HEK293 (cell line): ENCODE data around the gene LMO3.

Source experiments
- CTCF ChIA-PET: fragments of 350-600 bp; formaldehyde crosslinking; extraction: SDS; loops from one replicate; lab custom pipeline; 2021; ENCODE audit warnings: antibody characterized with exemption; lab: Yijun Ruan, JAX
- POLR2A ChIA-PET: fragments of 300-600 bp; formaldehyde crosslinking; extraction: SDS; loops from one replicate; lab custom pipeline; 2020; ENCODE audit warnings: antibody characterized with exemption, inconsistent platforms; lab: Yijun Ruan, JAX
- H3K27ac ChIP-seq: fragments of 200-500 bp; sonication (Bioruptor generic); 2 replicates; pipeline ENCODE4 v1.5.1; 2014; ENCODE audit warnings: low read depth, low read length, control low read depth, inconsistent platforms; ENCODE audit errors: extremely low read depth
- H3K36me3 ChIP-seq, 2 experiments: fragments of 200-500 bp in 1 of 2; sonication (Bioruptor generic) in 1 of 2; 1 replicate in 1 of 2; 2 replicates in 1 of 2; pipeline ENCODE4 v1.5.1; 2014 to 2017; ENCODE audit warnings: inconsistent platforms in 2 of 2, low read length in 2 of 2; ENCODE audit not compliant: control insufficient read depth in 2 of 2, insufficient read depth in 1 of 2
- H3K4me1 ChIP-seq: fragments of 200-500 bp; sonication (Bioruptor generic); 2 replicates; pipeline ENCODE4 v1.5.1; 2014; ENCODE audit warnings: mild to moderate bottlenecking, low read length, inconsistent platforms; ENCODE audit not compliant: control insufficient read depth, insufficient read depth
- H3K4me3 ChIP-seq: 2 replicates; pipeline ENCODE4 v1.5.1; 2011; ENCODE audit warnings: low read depth, mild to moderate bottlenecking, control low read depth, low read length, moderate library complexity
- H3K9me3 ChIP-seq: fragments of 200-500 bp; sonication (Bioruptor generic); 2 replicates; pipeline ENCODE4 v1.5.1; 2014; ENCODE audit warnings: low read depth, low read length, inconsistent platforms; ENCODE audit not compliant: control insufficient read depth, insufficient read depth
- HOXD13 ChIP-seq: sonication (generic); formaldehyde crosslinking; IDR thresholded peaks from 2 replicates; pipeline ENCODE4 v1.8.0; 2022; ENCODE audit warnings: missing genetic modification reagents, borderline replicate concordance
- KLF16 ChIP-seq: fragments of 450-650 bp; formaldehyde crosslinking; IDR thresholded peaks from 2 replicates; pipeline ENCODE4 v1.5.1; 2017; ENCODE audit warnings: missing biosample characterization, missing genetic modification characterization
- ZBTB20 ChIP-seq: fragments of 450-650 bp; formaldehyde crosslinking; IDR thresholded peaks from 2 replicates; pipeline ENCODE4 v1.5.1; 2016; ENCODE audit warnings: missing biosample characterization, missing genetic modification characterization
- ZFP41 ChIP-seq: fragments of 450-650 bp; formaldehyde crosslinking; IDR thresholded peaks from 2 replicates; pipeline ENCODE4 v1.5.1; 2016; ENCODE audit warnings: missing biosample characterization, missing genetic modification characterization, borderline replicate concordance
- ZNF266 ChIP-seq: fragments of 450-650 bp; formaldehyde crosslinking; IDR thresholded peaks from 2 replicates; pipeline ENCODE4 v1.5.1; 2016; ENCODE audit warnings: missing biosample characterization, missing genetic modification characterization, low read depth
- ZNF426 ChIP-seq: fragments of 450-650 bp; formaldehyde crosslinking; IDR thresholded peaks from 2 replicates; pipeline ENCODE4 v1.5.1; 2017; ENCODE audit warnings: missing biosample characterization, missing genetic modification characterization, mild to moderate bottlenecking, inconsistent platforms, moderate library complexity
- ZNF600 ChIP-seq: fragments of 450-650 bp; formaldehyde crosslinking; IDR thresholded peaks from 2 replicates; pipeline ENCODE4 v1.5.1; 2016; ENCODE audit warnings: missing biosample characterization, missing genetic modification characterization
- ZNF621 ChIP-seq: fragments of 450-650 bp; formaldehyde crosslinking; IDR thresholded peaks from 2 replicates; pipeline ENCODE4 v1.5.1; 2017; ENCODE audit warnings: missing biosample characterization, missing genetic modification characterization
- ZNF623 ChIP-seq: fragments of 450-650 bp; formaldehyde crosslinking; IDR thresholded peaks from 2 replicates; pipeline ENCODE4 v1.5.1; 2016; ENCODE audit warnings: missing biosample characterization, missing genetic modification characterization
- ZNF624 ChIP-seq: fragments of 450-650 bp; formaldehyde crosslinking; IDR thresholded peaks from 2 replicates; pipeline ENCODE4 v1.5.1; 2017; ENCODE audit warnings: missing biosample characterization, missing genetic modification characterization
- ZNF701 ChIP-seq: fragments of 450-650 bp; formaldehyde crosslinking; IDR thresholded peaks from 2 replicates; pipeline ENCODE4 v1.5.1; 2016; ENCODE audit warnings: missing biosample characterization, missing genetic modification characterization
- ZNF843 ChIP-seq: fragments of 450-650 bp; formaldehyde crosslinking; IDR thresholded peaks from 2 replicates; pipeline ENCODE4 v1.5.1; 2016; ENCODE audit warnings: missing biosample characterization, missing genetic modification characterization
- TF ChIP-seq, protein P1 (sequence below): fragments of 450-650 bp; IDR thresholded peaks from 2 replicates; pipeline ENCODE4 v1.5.1; 2018; ENCODE audit warnings: missing biosample characterization, missing genetic modification characterization
- TF ChIP-seq, protein P2 (sequence below): fragments of 450-650 bp; formaldehyde crosslinking; IDR thresholded peaks from 2 replicates; pipeline ENCODE4 v1.5.1; 2016; ENCODE audit warnings: missing biosample characterization, missing genetic modification characterization
- TF ChIP-seq, protein P3 (sequence below): fragments of 450-650 bp; formaldehyde crosslinking; IDR thresholded peaks from 2 replicates; pipeline ENCODE4 v1.5.1; 2016; ENCODE audit warnings: missing biosample characterization, missing genetic modification characterization
- TF ChIP-seq, protein P4 (sequence below): fragments of 450-650 bp; formaldehyde crosslinking; IDR thresholded peaks from 2 replicates; pipeline ENCODE4; 2016; ENCODE audit warnings: missing biosample characterization, missing genetic modification characterization
- TF ChIP-seq, protein P5 (sequence below): fragments of 450-650 bp; formaldehyde crosslinking; IDR thresholded peaks from 2 replicates; pipeline ENCODE4 v1.5.1; 2017; ENCODE audit warnings: missing biosample characterization, missing genetic modification characterization
- TF ChIP-seq, protein P6 (sequence below): fragments of 450-650 bp; formaldehyde crosslinking; IDR thresholded peaks from 2 replicates; pipeline ENCODE4 v1.5.1; 2016; ENCODE audit warnings: missing biosample characterization, missing genetic modification characterization, borderline replicate concordance
- TF ChIP-seq, protein P7 (sequence below): IDR thresholded peaks from 2 replicates; pipeline ENCODE4 v1.6.1; 2011; ENCODE audit warnings: mild to moderate bottlenecking, low read depth, low read length, borderline replicate concordance
- TF ChIP-seq, protein P8 (sequence below): fragments of 450-650 bp; formaldehyde crosslinking; IDR thresholded peaks from 2 replicates; pipeline ENCODE4 v1.5.1; 2016; ENCODE audit warnings: missing biosample characterization, missing genetic modification characterization

LMO3 gene

DNA sequence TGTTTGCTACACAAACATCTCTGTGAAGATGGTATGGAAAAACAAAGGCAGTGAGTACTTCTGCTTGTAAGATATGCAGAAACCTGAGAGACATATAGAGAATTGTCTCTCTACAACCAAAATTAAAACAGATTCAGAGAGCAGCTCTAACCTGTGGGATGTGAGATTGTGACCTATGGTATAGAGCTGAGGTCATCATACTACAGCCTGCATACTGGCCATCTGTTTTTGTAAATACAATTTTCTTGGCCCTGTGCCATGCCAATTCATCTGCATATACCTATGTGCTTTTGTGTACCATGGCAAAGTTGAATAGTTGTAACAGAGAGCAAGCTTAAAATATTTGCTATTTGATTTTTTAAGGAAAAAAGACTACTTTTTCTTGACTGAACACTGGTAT, 99.6 kb downstream of the LMO3 start:
- ChIA-PET CTCF (no interaction called here), POLR2A (no interaction called here)
- Histone ChIP-seq H3K4me1 (no peaks in the 10 kb centered on the region), H3K36me3 (no peaks in the 10 kb centered on the region), H3K4me3 (no peak overlapping the region), H3K9me3 (no peaks in the 10 kb centered on the region), H3K27ac (no peak overlapping the region)
- TF ChIP-seq ZNF624 (tag by site-specific recombination) (no peak), ZFP41 (tag by site-specific recombination) (no peak), HOXD13 (CRISPR knock-in tag) (no peak), ZNF701 (no peak), ZNF843 (tag by site-specific recombination) (no peak), ZNF623 (no peak)
- TF ChIP-seq, protein P1, sequence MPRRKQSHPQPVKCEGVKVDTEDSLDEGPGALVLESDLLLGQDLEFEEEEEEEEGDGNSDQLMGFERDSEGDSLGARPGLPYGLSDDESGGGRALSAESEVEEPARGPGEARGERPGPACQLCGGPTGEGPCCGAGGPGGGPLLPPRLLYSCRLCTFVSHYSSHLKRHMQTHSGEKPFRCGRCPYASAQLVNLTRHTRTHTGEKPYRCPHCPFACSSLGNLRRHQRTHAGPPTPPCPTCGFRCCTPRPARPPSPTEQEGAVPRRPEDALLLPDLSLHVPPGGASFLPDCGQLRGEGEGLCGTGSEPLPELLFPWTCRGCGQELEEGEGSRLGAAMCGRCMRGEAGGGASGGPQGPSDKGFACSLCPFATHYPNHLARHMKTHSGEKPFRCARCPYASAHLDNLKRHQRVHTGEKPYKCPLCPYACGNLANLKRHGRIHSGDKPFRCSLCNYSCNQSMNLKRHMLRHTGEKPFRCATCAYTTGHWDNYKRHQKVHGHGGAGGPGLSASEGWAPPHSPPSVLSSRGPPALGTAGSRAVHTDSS (tag by site-specific recombination) = no peak
- TF ChIP-seq, protein P2, sequence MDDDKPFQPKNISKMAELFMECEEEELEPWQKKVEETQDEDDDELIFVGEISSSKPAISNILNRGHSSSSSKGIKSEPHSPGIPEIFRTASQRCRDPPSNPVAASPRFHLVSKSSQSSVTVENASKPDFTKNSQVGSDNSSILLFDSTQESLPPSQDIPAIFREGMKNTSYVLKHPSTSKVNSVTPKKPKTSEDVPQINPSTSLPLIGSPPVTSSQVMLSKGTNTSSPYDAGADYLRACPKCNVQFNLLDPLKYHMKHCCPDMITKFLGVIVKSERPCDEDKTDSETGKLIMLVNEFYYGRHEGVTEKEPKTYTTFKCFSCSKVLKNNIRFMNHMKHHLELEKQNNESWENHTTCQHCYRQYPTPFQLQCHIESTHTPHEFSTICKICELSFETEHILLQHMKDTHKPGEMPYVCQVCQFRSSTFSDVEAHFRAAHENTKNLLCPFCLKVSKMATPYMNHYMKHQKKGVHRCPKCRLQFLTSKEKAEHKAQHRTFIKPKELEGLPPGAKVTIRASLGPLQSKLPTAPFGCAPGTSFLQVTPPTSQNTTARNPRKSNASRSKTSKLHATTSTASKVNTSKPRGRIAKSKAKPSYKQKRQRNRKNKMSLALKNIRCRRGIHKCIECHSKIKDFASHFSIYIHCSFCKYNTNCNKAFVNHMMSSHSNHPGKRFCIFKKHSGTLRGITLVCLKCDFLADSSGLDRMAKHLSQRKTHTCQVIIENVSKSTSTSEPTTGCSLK (tag by site-specific recombination) = no peak
- TF ChIP-seq, protein P3, sequence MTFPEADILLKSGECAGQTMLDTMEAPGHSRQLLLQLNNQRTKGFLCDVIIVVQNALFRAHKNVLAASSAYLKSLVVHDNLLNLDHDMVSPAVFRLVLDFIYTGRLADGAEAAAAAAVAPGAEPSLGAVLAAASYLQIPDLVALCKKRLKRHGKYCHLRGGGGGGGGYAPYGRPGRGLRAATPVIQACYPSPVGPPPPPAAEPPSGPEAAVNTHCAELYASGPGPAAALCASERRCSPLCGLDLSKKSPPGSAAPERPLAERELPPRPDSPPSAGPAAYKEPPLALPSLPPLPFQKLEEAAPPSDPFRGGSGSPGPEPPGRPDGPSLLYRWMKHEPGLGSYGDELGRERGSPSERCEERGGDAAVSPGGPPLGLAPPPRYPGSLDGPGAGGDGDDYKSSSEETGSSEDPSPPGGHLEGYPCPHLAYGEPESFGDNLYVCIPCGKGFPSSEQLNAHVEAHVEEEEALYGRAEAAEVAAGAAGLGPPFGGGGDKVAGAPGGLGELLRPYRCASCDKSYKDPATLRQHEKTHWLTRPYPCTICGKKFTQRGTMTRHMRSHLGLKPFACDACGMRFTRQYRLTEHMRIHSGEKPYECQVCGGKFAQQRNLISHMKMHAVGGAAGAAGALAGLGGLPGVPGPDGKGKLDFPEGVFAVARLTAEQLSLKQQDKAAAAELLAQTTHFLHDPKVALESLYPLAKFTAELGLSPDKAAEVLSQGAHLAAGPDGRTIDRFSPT = no peak

DNA sequence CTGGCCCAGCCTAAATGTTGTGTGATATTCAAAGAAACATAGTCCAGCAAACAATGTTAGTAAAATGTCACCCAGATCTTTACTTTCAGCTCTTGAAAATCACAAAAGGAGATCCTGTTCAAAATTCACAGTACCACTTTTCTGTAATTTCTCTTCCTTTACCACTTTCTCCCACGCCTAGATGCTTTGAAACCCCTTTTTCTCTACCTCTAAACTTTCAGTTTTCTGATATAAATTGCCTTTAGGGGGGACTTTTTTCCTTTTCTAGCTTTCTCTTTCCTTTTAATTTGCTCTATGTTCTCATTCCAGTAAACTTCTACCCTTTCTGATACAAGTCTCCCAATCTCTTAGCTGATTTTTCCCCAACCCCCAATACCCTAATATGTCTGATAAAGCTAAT, 101.8 kb downstream of the LMO3 start:
- H3K9me3 ChIP-seq = no peaks in the 10 kb centered on the region
- H3K4me1 ChIP-seq = no peaks in the 10 kb centered on the region
- H3K4me3 ChIP-seq = no peak overlapping the region
- no peak overlapping the region for H3K27ac ChIP-seq
- ChIA-PET CTCF (no interaction called here), POLR2A (no interaction called here)
- no peaks in the 10 kb centered on the region for H3K36me3 ChIP-seq
- TF ChIP-seq ZNF266 (tag by site-specific recombination) (no peak), ZNF621 (no peak), ZNF600 (tag by site-specific recombination) (no peak), ZBTB20 (tag by site-specific recombination) (no peak), KLF16 (tag by site-specific recombination) (no peak), ZNF426 (no peak)
- TF ChIP-seq, protein P4, sequence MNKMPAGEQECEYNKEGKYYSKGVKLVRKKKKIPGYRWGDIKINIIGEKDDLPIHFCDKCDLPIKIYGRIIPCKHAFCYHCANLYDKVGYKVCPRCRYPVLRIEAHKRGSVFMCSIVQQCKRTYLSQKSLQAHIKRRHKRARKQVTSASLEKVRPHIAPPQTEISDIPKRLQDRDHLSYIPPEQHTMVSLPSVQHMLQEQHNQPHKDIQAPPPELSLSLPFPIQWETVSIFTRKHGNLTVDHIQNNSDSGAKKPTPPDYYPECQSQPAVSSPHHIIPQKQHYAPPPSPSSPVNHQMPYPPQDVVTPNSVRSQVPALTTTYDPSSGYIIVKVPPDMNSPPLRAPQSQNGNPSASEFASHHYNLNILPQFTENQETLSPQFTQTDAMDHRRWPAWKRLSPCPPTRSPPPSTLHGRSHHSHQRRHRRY = no peak
- TF ChIP-seq, protein P5, sequence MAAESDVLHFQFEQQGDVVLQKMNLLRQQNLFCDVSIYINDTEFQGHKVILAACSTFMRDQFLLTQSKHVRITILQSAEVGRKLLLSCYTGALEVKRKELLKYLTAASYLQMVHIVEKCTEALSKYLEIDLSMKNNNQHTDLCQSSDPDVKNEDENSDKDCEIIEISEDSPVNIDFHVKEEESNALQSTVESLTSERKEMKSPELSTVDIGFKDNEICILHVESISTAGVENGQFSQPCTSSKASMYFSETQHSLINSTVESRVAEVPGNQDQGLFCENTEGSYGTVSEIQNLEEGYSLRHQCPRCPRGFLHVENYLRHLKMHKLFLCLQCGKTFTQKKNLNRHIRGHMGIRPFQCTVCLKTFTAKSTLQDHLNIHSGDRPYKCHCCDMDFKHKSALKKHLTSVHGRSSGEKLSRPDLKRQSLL (tag by site-specific recombination) = no peak
- TF ChIP-seq, protein P6, sequence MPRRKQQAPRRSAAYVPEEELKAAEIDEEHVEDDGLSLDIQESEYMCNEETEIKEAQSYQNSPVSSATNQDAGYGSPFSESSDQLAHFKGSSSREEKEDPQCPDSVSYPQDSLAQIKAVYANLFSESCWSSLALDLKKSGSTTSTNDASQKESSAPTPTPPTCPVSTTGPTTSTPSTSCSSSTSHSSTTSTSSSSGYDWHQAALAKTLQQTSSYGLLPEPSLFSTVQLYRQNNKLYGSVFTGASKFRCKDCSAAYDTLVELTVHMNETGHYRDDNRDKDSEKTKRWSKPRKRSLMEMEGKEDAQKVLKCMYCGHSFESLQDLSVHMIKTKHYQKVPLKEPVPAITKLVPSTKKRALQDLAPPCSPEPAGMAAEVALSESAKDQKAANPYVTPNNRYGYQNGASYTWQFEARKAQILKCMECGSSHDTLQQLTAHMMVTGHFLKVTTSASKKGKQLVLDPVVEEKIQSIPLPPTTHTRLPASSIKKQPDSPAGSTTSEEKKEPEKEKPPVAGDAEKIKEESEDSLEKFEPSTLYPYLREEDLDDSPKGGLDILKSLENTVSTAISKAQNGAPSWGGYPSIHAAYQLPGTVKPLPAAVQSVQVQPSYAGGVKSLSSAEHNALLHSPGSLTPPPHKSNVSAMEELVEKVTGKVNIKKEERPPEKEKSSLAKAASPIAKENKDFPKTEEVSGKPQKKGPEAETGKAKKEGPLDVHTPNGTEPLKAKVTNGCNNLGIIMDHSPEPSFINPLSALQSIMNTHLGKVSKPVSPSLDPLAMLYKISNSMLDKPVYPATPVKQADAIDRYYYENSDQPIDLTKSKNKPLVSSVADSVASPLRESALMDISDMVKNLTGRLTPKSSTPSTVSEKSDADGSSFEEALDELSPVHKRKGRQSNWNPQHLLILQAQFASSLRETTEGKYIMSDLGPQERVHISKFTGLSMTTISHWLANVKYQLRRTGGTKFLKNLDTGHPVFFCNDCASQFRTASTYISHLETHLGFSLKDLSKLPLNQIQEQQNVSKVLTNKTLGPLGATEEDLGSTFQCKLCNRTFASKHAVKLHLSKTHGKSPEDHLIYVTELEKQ (tag by site-specific recombination) = no peak
- TF ChIP-seq, protein P7, sequence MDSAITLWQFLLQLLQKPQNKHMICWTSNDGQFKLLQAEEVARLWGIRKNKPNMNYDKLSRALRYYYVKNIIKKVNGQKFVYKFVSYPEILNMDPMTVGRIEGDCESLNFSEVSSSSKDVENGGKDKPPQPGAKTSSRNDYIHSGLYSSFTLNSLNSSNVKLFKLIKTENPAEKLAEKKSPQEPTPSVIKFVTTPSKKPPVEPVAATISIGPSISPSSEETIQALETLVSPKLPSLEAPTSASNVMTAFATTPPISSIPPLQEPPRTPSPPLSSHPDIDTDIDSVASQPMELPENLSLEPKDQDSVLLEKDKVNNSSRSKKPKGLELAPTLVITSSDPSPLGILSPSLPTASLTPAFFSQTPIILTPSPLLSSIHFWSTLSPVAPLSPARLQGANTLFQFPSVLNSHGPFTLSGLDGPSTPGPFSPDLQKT = no peak
- TF ChIP-seq, protein P8, sequence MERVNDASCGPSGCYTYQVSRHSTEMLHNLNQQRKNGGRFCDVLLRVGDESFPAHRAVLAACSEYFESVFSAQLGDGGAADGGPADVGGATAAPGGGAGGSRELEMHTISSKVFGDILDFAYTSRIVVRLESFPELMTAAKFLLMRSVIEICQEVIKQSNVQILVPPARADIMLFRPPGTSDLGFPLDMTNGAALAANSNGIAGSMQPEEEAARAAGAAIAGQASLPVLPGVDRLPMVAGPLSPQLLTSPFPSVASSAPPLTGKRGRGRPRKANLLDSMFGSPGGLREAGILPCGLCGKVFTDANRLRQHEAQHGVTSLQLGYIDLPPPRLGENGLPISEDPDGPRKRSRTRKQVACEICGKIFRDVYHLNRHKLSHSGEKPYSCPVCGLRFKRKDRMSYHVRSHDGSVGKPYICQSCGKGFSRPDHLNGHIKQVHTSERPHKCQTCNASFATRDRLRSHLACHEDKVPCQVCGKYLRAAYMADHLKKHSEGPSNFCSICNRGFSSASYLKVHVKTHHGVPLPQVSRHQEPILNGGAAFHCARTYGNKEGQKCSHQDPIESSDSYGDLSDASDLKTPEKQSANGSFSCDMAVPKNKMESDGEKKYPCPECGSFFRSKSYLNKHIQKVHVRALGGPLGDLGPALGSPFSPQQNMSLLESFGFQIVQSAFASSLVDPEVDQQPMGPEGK = no peak
